ENCODE measurements around the gene SETD2.
"Not testable (repeated sequence)": the region's sequence is repeated elsewhere in the genome, so short reads cannot be mapped to it uniquely, and the experiment has no call there.

The SETD2 gene

GRCh38 chr3:47197287-47197686 is 33.4 kb upstream of the SETD2 start:
- TF ChIP-seq, protein P1, sequence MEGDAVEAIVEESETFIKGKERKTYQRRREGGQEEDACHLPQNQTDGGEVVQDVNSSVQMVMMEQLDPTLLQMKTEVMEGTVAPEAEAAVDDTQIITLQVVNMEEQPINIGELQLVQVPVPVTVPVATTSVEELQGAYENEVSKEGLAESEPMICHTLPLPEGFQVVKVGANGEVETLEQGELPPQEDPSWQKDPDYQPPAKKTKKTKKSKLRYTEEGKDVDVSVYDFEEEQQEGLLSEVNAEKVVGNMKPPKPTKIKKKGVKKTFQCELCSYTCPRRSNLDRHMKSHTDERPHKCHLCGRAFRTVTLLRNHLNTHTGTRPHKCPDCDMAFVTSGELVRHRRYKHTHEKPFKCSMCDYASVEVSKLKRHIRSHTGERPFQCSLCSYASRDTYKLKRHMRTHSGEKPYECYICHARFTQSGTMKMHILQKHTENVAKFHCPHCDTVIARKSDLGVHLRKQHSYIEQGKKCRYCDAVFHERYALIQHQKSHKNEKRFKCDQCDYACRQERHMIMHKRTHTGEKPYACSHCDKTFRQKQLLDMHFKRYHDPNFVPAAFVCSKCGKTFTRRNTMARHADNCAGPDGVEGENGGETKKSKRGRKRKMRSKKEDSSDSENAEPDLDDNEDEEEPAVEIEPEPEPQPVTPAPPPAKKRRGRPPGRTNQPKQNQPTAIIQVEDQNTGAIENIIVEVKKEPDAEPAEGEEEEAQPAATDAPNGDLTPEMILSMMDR (IDR thresholded peaks at IDR 0.05) = no peak
- intact Hi-C loops (cut with DNase I; ENCODE audit: low total_unique reads) = no loop called here
- H3K4me1 ChIP-seq = no peaks in the 10 kb centered on the region
- H3K4me3 ChIP-seq = no peak overlapping the region
- no peaks in the 10 kb centered on the region for H3K9me3 ChIP-seq
- DNase-seq = no peak
- no peak overlapping the region for H3K27ac ChIP-seq
- no peaks in the 10 kb centered on the region for H3K36me3 ChIP-seq
- no peaks in the 10 kb centered on the region for H3K27me3 ChIP-seq

DNA sequence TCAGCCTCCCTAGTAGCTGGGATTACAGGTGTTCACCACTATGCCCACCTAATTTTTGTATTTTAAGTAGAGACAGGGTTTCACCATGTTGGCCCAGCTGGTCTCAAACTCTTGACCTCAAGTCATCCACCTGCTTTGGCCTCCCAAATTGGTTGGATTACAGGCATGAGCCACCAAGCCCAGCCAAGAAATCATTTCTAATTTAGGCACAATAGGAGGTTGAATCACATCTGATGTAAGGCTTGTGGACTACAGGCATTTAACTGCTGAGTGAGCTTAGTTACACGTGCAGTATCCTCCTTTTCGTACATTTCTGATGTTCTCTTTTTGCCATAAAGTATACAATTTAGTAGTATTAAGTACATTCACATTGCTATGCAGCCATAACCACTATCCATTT is 31.1 kb upstream of the SETD2 start:
- intact Hi-C loops (cut with DNase I; ENCODE audit: low total_unique reads) = no loop called here
- H3K9me3 ChIP-seq = no peaks in the 10 kb centered on the region
- no peaks in the 10 kb centered on the region for H3K4me1 ChIP-seq
- no peaks in the 10 kb centered on the region for H3K27me3 ChIP-seq
- no peak for DNase-seq
- TF ChIP-seq, protein P1 (IDR thresholded peaks at IDR 0.05) = no peak
- no peak overlapping the region for H3K4me3 ChIP-seq
- H3K27ac ChIP-seq = no peak overlapping the region
- no peaks in the 10 kb centered on the region for H3K36me3 ChIP-seq

DNA sequence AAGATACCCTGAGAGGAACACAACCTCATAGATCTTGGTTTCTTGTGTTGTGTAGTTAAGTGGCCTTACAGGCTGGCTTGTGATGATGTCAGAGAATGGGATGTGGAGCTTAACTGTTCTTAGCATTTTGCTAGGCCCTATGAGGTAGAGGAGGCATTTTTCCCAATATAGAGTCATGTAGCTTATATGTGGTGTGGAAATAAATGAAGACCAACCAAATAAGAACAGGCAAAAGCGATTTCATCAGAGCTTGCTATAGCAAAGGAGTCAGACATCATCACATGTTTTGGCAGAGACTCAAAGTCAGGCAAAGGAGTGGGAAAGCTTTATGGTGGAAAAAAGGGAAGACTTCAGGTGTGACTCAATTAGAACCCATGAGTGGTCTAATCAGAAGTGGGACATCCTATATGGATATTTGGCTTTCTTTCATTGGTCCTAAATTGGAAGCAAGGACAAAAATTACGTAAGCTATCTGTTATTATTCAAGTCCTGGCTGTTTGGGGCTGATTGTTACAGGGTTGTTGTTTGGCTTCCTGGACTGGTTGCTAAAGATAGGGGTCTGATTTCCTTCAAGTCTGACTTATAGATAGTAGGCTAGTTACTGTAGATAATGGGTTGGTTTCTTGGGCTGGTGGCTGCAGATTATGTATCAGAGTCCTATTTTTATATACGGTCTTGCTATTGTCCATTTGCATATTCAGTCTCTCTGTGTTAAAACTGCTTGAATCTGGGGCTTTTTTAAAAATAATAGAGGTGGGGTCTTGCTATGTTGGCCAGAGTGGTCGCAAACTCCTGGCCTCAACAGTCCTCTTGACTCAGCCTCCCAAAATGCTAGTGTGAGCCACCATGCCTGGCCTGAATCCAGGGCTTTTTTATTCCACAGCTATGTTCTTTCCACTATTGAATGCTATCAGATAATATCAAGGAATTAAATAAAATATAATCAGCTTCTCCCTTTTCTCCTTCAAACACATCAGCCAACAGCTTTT is 30.3 kb upstream of the SETD2 start:
- Histone ChIP-seq H3K27ac (no peak overlapping the region), H3K9me3 (no peaks in the 10 kb centered on the region), H3K36me3 (no peaks in the 10 kb centered on the region), H3K4me3 (no peak overlapping the region), H3K4me1 (no peaks in the 10 kb centered on the region), H3K27me3 (no peaks in the 10 kb centered on the region)
- no peak for DNase-seq
- intact Hi-C loops (cut with DNase I; ENCODE audit: low total_unique reads) = no loop called here
- TF ChIP-seq, protein P1 (IDR thresholded peaks at IDR 0.05) = no peak

GRCh38 chr3:47186285-47186684 is 22.4 kb upstream of the SETD2 start:
- Histone ChIP-seq H3K27ac (no peak overlapping the region), H3K4me1 (no peaks in the 10 kb centered on the region), H3K4me3 (no peak overlapping the region), H3K9me3 (no peaks in the 10 kb centered on the region), H3K36me3 (peaks cover 0 to 5% (median 0%) of the 10 kb centered on the region in 3 donors), H3K27me3 (no peaks in the 10 kb centered on the region)
- TF ChIP-seq, protein P1 (IDR thresholded peaks at IDR 0.05) = no peak
- DNase-seq = no peak
- intact Hi-C loops (cut with DNase I; ENCODE audit: low total_unique reads) = no loop called here

DNA sequence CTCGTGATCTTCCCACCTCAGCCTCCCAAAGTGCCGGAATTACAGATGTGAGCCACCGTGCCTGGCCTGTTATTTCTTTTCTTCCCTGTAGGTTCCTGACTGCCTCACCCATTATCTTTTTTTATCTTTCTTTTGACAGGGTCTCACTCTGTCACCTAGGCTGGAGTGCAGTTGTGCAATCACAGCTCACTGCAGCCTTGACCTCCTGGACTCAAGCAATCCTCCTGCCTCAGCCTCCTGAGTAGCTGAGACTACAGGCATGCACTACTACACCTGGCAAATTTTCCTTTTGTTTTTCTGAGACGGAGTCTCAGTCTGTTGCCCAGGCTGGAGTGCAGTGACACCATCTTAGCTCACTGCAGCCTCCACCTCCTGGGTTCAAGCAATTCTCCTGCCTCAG is 17.8 kb upstream of the SETD2 start:
- H3K27ac ChIP-seq; H3K4me1 ChIP-seq; DNase-seq; H3K4me3 ChIP-seq; H3K27me3 ChIP-seq; intact Hi-C loops (cut with DNase I; ENCODE audit: low total_unique reads); H3K9me3 ChIP-seq: not testable (repeated sequence)
- peaks cover 5 to 11% (median 8%) of the 10 kb centered on the region in 3 donors for H3K36me3 ChIP-seq

DNA sequence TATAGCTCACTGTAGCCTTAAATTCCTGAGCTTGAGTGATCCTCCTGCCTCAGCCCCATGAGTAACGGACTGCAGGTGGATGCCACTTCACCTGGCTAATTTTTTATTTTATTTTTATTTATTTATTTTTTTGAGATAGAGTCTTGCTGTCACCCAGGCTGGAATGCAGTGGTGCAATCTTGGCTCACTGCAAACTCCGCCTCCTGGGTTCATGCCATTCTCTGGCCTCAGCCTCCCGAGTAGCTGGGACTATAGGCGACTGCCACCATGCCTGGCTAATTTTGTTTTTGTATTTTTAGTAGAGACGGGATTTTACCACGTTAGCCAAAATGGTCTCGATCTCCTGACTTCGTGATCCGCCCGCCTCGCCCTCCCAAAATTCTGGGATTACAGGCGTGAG is 16.1 kb upstream of the SETD2 start:
- H3K4me3 ChIP-seq; H3K27ac ChIP-seq; DNase-seq; H3K27me3 ChIP-seq; H3K4me1 ChIP-seq; intact Hi-C loops (cut with DNase I; ENCODE audit: low total_unique reads); H3K9me3 ChIP-seq: not testable (repeated sequence)
- peaks cover 5 to 11% (median 8%) of the 10 kb centered on the region in 3 donors for H3K36me3 ChIP-seq
